Measurements from ENCODE around the gene PCDHA7. TPM values are rescaled to one million over a fixed set of nuclear protein-coding genes. Genes with fewer than 3 reads are reported as not detected.
"Not testable (repeated sequence)": the region's sequence is repeated elsewhere in the genome, so short reads cannot be mapped to it uniquely, and the experiment has no call there.

Gene PCDHA7
- total RNA-seq, 1 experiment from 2014 or later: not detected

- DNase-seq (ENCODE audit: low spot score): peak; percentile 25
- in situ Hi-C loops (cut with HindIII; ENCODE audit: low sequenced_read_pairs): no loop called here
Measured at GRCh38 chr5:140855772-140856674, 22.0 kb downstream of the PCDHA7 start, which contains the start of gene PCDHA10. TSS of gene PCDHA10 (plus strand) at chr5:140855897. CDS start at chr5:140856049, 152 bp downstream.

GRCh38 chr5:140857177-140857986, 23.3 kb downstream of the PCDHA7 start:
- no peak for DNase-seq (ENCODE audit: low spot score)
- in situ Hi-C loops (cut with HindIII; ENCODE audit: low sequenced_read_pairs): no loop called here

- in situ Hi-C loops (cut with HindIII; ENCODE audit: low sequenced_read_pairs): no loop called here
- no peak for DNase-seq (ENCODE audit: low spot score)
Measured at GRCh38 chr5:140857987-140858240, 23.8 kb downstream of the PCDHA7 start.

DNA sequence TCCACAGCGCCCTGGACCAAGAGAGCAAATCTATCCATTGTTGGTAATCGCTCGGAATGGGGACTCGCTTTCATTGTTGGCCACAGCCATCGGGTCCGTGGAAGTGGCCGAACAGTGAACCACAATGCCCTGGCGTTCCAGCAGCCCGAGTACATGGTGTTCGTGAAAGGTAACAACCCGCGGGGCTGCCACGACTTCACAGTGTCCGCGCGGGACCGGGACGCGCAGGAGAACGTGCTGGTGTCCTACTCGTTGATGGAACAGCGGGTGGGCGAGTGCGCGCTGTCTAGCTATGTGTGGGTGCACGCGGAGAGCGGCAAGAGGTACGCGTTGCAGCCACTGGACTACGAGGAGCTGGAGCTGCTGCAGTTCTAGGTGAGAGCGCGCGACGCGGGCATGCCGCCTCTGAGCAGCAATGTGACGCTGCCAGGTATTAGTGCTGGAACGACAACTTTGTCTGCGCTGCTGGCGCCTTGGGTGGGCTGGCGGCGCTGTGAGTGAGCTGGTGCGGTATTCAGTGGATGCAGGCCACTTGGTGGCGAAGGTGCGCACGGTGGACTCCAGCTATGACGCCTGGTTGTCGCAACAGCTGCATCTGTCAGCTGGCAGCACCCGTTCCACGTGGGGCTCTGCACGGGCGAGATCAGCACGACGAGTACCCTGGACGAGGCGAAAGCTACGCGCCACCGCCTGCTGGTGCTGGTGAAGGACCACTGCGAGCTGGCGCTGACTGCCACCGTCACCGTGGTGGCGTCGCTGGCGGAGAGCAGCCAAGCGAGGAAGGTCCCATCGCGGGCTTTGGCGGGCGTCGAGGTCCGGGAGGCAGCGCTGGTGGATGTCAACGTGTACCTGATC, 28.6 kb downstream of the PCDHA7 start:
- in situ Hi-C loops (cut with HindIII; ENCODE audit: low sequenced_read_pairs): no loop called here
- DNase-seq (ENCODE audit: low spot score): no peak

DNA sequence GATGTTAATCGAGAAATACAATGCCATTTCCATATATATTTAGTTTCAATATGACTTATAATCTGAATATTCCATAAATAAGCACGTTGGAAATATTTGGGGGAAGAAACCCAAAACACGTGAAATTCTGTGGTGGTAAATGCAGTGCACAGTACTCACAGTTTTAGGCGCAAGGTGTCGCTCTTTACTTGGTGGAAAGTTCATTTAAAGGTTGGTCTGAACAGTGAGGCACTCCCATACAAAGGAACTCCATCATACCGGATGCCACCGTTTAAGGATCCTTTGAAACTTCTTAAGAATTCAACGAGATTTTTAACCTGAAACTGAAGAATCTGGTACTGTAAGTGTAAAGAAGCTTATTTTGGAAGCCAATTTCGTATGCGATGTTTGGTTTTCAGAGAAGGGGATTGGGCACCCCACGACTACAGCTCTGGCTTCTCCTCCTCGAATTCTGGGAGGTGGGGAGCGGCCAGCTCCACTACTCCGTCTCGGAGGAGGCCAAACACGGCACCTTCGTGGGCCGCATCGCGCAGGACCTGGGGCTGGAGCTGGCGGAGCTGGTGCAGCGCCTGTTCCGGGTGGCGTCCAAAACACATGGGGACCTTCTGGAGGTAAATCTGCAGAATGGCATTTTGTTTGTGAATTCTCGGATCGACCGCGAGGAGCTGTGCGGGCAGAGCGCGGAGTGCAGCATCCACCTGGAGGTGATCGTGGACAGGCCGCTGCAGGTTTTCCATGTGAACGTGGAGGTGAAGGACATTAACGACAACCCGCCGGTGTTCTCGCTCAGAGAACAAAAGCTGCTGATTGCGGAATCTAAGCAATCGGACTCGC, 34.9 kb downstream of the PCDHA7 start, which contains the start of gene PCDHA11:
Gene PCDHA11 (plus strand): TSS at position 237 of the 834 bp plus-strand sequence. CDS start 147 bp downstream, at position 384.
- DNase-seq (ENCODE audit: low spot score): peak; percentile 81
- in situ Hi-C loops (cut with HindIII; ENCODE audit: low sequenced_read_pairs): no loop called here

DNA sequence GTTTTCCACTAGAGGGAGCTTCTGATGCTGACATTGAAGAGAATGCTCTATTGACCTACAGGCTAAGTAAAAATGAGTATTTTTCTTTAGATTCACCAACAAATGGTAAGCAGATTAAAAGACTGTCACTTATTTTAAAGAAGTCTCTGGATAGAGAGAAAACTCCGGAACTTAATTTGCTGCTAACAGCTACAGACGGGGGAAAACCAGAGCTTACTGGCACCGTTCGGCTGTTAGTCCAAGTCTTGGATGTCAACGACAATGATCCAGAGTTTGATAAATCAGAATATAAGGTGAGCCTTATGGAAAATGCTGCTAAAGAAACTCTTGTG, 35.5 kb downstream of the PCDHA7 start:
- DNase-seq (ENCODE audit: low spot score): no peak
- in situ Hi-C loops (cut with HindIII; ENCODE audit: low sequenced_read_pairs): no loop called here

DNA sequence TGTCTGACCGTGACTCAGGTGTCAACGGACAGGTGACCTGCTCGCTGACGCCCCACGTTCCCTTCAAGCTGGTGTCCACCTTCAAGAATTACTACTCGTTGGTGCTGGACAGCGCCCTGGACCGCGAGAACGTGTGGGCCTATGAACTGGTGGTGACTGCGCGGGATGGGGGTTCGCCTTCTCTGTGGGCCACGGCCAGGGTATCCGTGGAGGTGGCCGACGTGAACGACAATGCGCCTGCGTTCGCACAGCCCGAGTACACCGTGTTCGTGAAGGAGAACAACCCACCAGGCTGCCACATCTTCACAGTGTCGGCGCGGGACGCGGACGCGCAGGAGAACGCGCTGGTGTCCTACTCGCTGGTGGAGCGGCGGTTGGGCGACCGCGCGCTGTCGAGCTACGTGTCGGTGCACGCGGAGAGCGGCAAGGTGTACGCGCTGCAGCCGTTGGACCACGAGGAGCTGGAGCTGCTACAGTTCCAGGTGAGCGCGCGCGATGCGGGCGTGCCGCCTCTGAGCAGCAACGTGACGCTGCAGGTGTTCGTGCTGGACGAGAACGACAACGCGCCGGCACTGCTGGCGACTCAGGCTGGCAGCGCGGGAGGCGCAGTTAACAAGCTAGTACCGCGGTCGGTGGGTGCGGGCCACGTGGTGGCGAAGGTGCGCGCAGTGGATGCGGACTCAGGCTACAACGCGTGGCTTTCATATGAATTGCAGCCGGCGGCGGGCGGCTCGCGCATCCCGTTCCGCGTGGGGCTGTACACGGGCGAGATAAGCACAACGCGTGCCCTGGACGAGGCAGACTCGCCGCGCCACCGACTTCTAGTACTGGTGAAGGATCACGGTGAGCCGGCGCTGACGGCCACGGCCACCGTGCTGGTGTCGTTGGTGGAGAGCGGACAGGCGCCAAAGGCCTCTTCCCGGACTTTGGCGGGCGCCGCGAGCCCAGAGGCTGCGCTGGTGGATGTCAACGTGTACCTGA, 36.4 kb downstream of the PCDHA7 start:
- no peak for DNase-seq (ENCODE audit: low spot score)
- in situ Hi-C loops (cut with HindIII; ENCODE audit: low sequenced_read_pairs): no loop called here

DNA sequence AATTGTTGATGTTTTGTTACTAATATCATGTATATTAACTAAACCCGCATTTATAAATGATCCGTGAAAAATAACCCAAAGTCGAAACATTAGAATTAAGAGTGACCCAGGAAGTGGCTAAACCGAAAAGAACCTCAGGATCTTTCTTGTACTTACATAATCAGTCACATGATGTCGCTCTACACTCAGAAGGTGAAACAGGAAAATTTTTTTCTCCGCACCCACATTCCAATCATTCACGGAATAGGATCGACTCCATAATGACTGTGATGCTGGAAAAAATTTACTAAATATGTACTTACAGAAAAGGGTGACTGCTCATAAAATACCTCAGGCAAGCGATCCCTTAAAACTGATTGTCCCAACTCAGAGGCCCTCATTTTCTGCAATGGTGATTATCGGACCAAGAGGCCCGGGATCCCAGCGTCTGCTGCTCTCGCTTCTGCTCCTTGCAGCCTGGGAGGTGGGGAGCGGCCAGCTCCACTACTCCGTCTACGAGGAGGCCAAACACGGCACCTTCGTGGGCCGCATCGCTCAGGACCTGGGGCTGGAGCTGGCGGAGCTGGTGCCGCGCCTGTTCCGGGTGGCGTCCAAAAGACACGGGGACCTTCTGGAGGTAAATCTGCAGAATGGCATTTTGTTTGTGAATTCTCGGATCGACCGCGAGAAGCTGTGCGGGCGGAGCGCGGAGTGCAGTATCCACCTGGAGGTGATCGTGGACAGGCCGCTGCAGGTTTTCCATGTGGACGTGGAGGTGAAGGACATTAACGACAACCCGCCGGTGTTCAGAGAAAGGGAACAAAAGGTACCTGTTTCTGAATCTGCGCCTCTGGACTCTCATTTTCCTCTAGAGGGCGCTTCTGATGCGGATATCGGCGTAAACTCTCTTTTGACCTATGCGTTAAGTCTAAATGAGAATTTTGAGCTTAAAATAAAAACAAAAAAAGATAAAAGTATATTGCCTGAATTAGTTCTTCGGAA, 41.3 kb downstream of the PCDHA7 start, which contains the start of gene PCDHA12:
Gene PCDHA12 (plus strand): TSS at position 224 of the 981 bp plus-strand sequence. CDS start 165 bp downstream, at position 389.
- peak; percentile 66 for DNase-seq (ENCODE audit: low spot score)
- in situ Hi-C loops (cut with HindIII; ENCODE audit: low sequenced_read_pairs): no loop called here

DNA sequence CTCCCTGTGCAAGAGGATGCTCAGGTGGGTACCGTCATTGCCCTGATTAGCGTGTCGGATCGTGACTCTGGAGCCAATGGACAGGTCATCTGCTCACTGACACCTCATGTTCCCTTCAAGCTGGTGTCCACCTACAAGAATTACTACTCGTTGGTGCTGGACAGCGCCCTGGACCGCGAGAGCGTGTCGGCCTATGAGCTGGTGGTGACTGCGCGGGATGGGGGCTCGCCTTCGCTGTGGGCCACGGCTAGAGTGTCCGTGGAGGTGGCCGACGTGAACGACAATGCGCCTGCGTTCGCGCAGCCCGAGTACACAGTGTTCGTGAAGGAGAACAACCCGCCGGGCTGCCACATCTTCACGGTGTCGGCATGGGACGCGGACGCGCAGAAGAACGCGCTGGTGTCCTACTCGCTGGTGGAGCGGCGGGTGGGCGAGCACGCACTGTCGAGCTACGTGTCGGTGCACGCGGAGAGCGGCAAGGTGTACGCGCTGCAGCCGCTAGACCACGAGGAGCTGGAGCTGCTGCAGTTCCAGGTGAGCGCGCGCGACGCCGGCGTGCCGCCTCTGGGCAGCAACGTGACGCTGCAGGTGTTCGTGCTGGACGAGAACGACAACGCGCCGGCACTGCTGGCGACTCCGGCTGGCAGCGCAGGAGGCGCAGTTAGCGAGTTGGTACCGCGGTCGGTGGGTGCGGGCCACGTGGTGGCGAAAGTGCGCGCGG, 42.6 kb downstream of the PCDHA7 start:
- DNase-seq (ENCODE audit: low spot score); in situ Hi-C loops (cut with HindIII; ENCODE audit: low sequenced_read_pairs): not testable (repeated sequence)

DNA sequence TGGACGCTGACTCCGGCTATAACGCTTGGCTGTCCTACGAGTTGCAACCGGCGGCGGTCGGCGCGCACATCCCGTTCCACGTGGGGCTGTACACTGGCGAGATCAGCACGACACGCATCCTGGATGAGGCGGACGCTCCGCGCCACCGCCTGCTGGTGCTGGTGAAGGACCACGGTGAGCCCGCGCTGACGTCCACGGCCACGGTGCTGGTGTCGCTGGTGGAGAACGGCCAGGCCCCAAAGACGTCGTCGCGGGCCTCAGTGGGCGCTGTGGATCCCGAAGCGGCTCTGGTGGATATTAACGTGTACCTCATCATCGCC, 43.2 kb downstream of the PCDHA7 start:
- no peak for DNase-seq (ENCODE audit: low spot score)
- in situ Hi-C loops (cut with HindIII; ENCODE audit: low sequenced_read_pairs): no loop called here

DNA sequence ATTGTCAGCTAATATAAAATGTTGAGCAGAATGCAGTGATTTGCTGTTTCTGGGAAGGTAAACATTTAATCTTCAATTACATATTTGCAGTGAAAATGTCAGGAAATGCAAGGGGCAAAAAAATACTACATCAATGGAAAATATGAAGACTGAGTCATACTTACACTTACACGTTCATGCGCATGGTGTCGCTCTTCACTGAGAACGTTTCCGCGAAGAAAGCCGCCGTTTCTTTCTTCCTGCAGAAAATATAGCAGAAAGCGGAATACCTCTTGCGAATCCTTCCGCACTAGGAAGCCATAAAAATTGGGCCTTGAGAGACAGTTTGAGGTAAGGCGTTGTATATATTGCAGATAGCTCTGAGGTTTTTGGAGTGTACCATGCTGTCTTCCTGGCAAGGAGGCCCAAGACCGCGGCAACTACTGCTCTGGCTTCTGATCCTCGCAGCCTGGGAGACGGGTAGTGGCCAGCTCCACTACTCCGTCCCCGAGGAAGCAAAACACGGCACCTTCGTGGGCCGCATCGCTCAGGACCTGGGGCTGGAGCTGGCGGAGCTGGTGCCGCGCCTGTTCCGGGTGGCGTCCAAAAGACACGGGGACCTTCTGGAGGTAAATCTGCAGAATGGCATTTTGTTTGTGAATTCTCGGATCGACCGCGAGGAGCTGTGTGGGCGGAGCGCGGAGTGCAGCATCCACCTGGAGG, 48.0 kb downstream of the PCDHA7 start, which contains the start of gene PCDHA13:
Gene PCDHA13 (plus strand): TSS at position 236 of the 702 bp plus-strand sequence. CDS start 145 bp downstream, at position 381.
- in situ Hi-C loops (cut with HindIII; ENCODE audit: low sequenced_read_pairs): no loop called here
- DNase-seq (ENCODE audit: low spot score): peak; percentile 37

GRCh38 chr5:140882591-140882899, 48.5 kb downstream of the PCDHA7 start:
- DNase-seq (ENCODE audit: low spot score): peak; percentile 19
- in situ Hi-C loops (cut with HindIII; ENCODE audit: low sequenced_read_pairs): no loop called here

DNA sequence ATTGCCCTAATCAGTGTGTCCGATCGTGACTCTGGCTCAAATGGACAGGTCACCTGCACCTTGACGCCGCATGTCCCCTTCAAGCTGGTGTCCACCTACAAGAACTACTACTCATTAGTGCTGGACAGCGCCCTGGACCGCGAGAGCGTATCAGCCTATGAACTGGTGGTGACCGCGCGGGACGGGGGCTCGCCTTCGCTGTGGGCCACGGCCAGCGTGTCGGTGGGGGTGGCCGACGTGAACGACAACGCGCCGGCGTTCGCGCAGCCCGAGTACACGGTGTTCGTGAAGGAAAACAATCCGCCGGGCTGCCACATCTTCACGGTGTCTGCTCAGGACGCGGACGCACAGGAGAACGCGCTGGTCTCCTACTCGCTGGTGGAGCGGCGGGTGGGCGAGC, 49.3 kb downstream of the PCDHA7 start:
- in situ Hi-C loops (cut with HindIII; ENCODE audit: low sequenced_read_pairs): no loop called here
- no peak for DNase-seq (ENCODE audit: low spot score)

DNA sequence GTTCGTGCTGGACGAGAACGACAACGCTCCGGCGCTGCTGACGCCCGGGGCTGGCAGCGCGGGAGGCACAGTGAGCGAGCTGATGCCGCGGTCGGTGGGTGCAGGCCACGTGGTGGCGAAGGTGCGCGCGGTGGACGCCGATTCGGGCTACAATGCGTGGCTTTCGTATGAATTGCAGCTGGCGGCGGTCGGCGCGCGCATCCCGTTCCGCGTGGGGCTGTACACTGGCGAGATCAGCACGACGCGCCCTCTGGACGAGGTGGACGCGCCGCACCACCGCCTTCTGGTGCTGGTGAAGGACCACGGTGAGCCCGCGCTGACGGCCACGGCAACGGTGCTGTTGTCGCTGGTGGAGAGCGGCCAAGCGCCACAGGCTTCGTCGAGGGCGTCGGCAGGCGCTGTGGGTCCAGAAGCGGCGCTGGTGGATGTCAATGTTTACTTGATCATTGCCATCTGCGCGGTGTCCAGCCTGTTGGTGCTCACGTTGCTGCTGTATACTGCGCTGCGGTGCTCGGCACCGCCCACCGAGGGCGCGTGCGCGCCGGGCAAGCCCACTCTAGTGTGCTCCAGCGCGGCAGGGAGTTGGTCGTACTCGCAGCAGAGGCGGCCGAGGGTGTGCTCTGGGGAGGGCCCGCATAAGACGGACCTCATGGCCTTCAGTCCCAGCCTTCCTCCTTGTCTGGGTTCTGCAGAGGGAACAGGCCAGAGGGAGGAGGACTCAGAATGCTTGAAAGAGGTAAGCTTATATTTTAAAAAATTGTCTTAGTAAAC, 50.0 kb downstream of the PCDHA7 start:
- DNase-seq (ENCODE audit: low spot score): no peak
- in situ Hi-C loops (cut with HindIII; ENCODE audit: low sequenced_read_pairs): no loop called here

Measured in G401 (cell line).